NCI-H2171 (cell line): ENCODE results near the gene PIBF1.
"Not testable (repeated sequence)": the region's sequence is repeated elsewhere in the genome, so short reads cannot be mapped to it uniquely, and the experiment has no call there.

Experiments used
- DNase-seq: peaks from one replicate; lab custom pipeline; 2025; lab: John Stamatoyannopoulos, UW

Gene PIBF1

GRCh38 chr13:72781451-72782439, at the start of gene PIBF1, which contains the start of gene DIS3:
Gene PIBF1 (plus strand): TSS chr13:72782133. CDS start chr13:72783470, 1,337 bp downstream.
Gene DIS3 (minus strand): TSS chr13:72781900. CDS start chr13:72781832, 68 bp downstream.
- DNase-seq: peak; percentile 99

GRCh38 chr13:72737033-72737432, 44.9 kb upstream of the PIBF1 start:
- DNase-seq: no peak

- no peak for DNase-seq
These were observed 41.9 kb upstream of the PIBF1 start for GRCh38 chr13:72740015-72740414.

- DNase-seq: no peak
These were observed 36.7 kb upstream of the PIBF1 start for GRCh38 chr13:72745260-72745659.

- no peak for DNase-seq
These were observed 30.7 kb upstream of the PIBF1 start for GRCh38 chr13:72751220-72751619.

DNA sequence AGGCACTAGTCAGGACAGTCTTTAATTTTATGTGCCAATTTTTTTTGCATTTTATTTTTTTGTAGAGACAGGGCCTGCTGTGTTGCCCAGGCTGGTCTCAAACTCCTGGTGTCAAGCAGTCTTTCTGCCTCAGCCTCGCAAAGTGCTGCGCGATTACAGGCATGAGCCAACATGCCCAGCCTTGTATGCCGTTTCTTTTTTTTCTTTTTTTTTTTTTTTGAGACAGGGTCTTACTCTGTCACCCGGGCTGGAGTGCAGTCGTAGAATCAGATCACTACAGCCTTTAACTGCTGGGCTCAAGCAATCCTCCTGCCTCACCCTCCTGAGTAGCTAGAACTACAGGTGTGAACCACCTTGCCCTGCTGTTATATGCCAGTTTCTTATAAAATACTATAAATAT, 27.8 kb upstream of the PIBF1 start:
- DNase-seq: peak; percentile 67

GRCh38 chr13:72757792-72758535, 24.0 kb upstream of the PIBF1 start:
- no peak for DNase-seq

- no peak for DNase-seq
These were observed 21.7 kb upstream of the PIBF1 start for GRCh38 chr13:72760189-72760588.

DNA sequence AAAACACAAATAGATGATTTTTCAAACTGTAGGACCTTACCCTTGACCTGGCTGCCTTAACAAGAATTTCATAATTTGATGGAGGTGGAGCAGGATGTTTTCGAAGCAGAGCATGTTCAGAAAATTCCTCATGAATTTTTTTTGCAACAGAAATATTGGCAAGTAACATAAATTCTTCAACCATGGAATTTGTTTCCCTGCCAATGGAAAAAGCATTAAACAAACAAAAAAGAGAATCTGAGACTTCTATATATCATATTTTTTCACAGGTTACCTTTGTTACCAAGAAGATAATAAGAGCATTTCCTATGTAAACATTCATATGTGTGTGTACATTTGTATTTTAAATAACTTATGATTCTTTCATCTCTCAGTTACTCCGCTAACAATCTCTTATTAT, 18.5 kb upstream of the PIBF1 start:
- no peak for DNase-seq

GRCh38 chr13:72774019-72774418, 7.9 kb upstream of the PIBF1 start:
- DNase-seq: no peak

GRCh38 chr13:72782717-72783116, 784 bp downstream of the PIBF1 start:
- no peak for DNase-seq

GRCh38 chr13:72784679-72785078, 2.7 kb downstream of the PIBF1 start:
- DNase-seq: not testable (repeated sequence)

DNA sequence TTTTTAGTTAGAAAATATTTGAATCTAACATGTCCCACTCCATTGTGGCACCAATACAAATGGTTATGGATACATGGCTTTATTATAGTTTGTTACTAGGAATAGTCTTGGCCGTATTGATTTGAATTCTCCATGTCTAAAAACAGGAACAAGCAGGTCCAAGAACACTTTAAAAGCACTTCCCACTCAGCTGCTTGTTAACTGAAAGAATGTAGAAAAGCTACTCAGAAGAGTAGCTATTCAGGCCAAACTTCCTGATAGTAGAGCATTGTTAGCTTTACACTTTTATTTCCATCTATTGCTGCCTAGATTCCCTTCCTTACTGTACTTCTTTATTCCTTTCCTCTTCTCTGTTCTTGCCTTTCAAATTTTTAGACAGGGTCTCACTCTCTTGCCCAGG, 6.9 kb downstream of the PIBF1 start:
- DNase-seq: no peak

DNA sequence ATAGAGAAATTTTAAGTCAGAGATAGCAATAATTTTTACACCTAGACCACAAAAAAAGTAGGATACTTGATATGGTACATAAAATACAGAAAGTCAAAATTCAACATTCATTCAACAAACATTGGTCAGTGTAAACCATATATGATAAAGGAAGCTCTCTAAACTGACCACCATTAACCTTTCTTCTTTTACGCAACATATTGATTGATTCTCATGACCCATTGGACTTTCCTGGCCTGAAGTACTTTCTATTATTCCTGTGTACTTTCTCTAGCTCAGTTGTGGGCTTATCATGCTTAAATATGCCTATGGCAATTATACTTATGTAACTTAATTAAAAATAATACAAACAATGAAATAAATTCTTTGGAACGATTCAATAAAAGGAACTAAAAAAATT, 10.7 kb downstream of the PIBF1 start:
- DNase-seq: no peak

GRCh38 chr13:72798817-72799216, 16.9 kb downstream of the PIBF1 start:
- no peak for DNase-seq

DNA sequence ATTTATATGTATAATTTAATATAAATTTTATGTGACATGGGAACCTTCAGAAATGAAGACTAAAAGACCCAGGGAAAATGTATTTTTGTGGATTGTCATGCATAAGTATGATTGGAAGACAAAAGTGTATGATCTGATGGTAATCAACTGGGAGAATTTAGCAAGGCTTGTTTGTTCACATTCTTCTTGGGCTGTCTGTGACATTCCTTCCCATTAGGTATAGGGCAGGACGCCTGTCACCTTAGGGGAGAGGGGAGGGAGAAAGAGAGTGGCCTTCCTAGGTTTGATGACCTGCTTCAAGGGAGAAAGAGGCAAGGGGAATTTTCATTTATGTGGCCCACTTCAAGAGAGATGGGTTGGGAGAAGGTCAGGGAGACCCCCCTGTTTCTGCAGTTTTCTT, 22.4 kb downstream of the PIBF1 start:
- DNase-seq: no peak

DNA sequence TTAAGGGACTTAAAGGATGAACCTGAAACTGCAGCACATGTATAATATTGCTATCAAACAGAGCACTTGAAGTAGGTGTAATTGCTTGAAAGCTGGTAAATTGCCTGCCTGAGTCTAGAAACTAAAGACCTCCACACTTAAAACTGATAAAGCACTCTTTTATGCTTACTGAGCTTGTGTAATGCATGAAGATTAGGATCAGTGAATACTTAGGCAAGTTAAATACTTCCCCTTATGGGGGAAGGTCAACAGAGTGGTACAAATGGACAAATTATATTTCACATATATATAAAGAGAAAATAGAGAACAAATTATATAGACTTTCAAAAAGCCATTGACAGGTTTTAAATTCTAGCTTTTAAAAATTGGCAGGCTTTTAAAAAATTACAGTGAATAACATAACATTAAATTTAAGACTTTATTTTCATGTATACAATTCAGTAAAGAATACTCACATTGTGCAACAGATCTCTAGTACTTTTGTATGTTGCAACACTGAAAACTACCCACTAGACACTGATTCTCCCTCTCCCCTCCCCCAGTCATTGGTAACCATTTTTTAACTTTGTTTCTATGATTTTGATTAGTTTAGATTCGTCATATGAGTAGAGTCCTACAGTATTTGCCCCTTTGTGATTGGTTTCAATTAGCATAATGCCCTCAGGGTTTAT, 23.9 kb downstream of the PIBF1 start:
- DNase-seq: no peak

- not testable (repeated sequence) for DNase-seq
These were observed 24.6 kb downstream of the PIBF1 start for GRCh38 chr13:72806514-72806913.

DNA sequence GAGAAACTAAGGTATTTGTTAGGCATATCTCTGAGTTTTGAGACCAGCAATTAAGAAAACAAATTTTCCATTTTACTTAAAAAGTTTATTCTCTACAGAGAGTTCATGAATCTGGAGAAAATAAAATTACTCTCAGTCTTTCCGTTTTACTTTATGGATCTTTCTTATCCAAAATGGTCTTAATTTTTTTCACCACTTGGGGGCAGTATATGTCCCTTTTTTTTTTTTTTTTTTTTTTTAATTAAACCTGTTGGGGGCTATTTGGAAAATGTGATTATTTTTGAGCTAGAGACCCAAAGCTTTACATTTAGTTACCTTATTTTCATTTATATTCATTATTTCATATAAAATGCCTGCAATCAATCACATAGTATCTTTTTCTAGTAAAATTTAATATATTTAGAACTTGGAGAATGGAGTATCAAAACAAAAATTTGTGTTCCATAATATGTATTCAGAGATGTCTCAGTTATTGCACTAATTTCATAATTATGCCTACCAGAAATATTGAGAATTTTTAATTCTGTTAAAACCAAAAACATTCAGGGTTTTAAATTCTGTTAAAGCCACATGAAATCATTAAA, 27.1 kb downstream of the PIBF1 start:
- DNase-seq: no peak

- no peak for DNase-seq
These were observed 38.4 kb downstream of the PIBF1 start for GRCh38 chr13:72820156-72820897.

DNA sequence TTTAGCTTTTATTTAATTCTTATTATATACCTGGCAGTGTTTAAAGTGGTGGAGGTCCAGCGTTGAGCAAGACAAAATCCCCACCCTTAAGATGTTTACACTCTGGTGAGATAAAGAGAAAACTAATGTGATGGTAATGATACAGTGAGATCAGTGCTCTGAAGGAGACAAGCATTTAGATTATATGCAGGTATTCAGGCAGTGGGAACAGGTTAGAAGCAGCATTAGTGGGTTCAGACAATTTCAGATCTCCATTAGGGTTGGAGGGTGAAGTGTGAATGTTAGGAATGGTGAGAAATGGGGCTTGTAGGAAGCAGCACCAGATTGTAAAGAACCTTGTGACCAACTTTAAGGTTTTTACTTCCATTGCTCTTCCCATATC, 39.0 kb downstream of the PIBF1 start:
- DNase-seq: no peak
